HG02678 (cell line): Measurements from ENCODE around the gene HOXB5.

Source experiments
- ATAC-seq: cut with Tn5 transposase; IDR thresholded peaks from one replicate; pipeline ENCODE4 v1.9.1; 2021; ENCODE audit warnings: mild to moderate bottlenecking, moderate library complexity; ENCODE audit not compliant: unreplicated experiment

Gene HOXB5

GRCh38 chr17:48551596-48552465 is 41.7 kb downstream of the HOXB5 start:
- ATAC-seq, result no peak

- no peak for ATAC-seq
Observed at GRCh38 chr17:48551214-48551555, 42.4 kb downstream of the HOXB5 start.

GRCh38 chr17:48550502-48551213 is 42.9 kb downstream of the HOXB5 start:
- no peak for ATAC-seq

GRCh38 chr17:48549914-48550501 is 43.6 kb downstream of the HOXB5 start:
- ATAC-seq, result no peak

GRCh38 chr17:48549281-48549630 is 44.3 kb downstream of the HOXB5 start:
- ATAC-seq, result no peak

- ATAC-seq, result no peak
Observed at GRCh38 chr17:48548523-48549280, 44.9 kb downstream of the HOXB5 start.

- ATAC-seq, result no peak
Observed at GRCh38 chr17:48547808-48548522, 45.6 kb downstream of the HOXB5 start.

- no peak for ATAC-seq
Observed at GRCh38 chr17:48546924-48547807, 46.4 kb downstream of the HOXB5 start.

- no peak for ATAC-seq
Observed at GRCh38 chr17:48546137-48546923, 47.2 kb downstream of the HOXB5 start.

GRCh38 chr17:48545539-48545938 is 48.0 kb downstream of the HOXB5 start:
- no peak for ATAC-seq

- no peak for ATAC-seq
Observed at GRCh38 chr17:48545022-48545375, 48.6 kb downstream of the HOXB5 start, which contains the start of gene HOXB2. Gene HOXB2, minus strand, starts transcription at chr17:48545109. Its CDS starts 198 bp downstream, at chr17:48544911.

GRCh38 chr17:48544349-48545021 is 49.1 kb downstream of the HOXB5 start:
- no peak for ATAC-seq

- ATAC-seq, result no peak
Observed at GRCh38 chr17:48543854-48544348, 49.7 kb downstream of the HOXB5 start.

- ATAC-seq, result no peak
Observed at GRCh38 chr17:48543107-48543853, 50.3 kb downstream of the HOXB5 start.

GRCh38 chr17:48542698-48543106 is 50.9 kb downstream of the HOXB5 start:
- ATAC-seq, result no peak

- no peak for ATAC-seq
Observed at GRCh38 chr17:48542114-48542656, 51.4 kb downstream of the HOXB5 start.

- ATAC-seq, result no peak
Observed at GRCh38 chr17:48541577-48542113, 51.9 kb downstream of the HOXB5 start.
